Measurements from ENCODE around the gene GRHPR. TPM values are rescaled to one million over a fixed set of nuclear protein-coding genes. Genes with fewer than 3 reads are reported as not detected.

GRHPR gene
- total and polyA plus RNA-seq, 2 of the 8 experiments (the other 6 are each of a cell fraction or from before 2014, with no cell fraction given) = 97.0 to 201 TPM

DNA sequence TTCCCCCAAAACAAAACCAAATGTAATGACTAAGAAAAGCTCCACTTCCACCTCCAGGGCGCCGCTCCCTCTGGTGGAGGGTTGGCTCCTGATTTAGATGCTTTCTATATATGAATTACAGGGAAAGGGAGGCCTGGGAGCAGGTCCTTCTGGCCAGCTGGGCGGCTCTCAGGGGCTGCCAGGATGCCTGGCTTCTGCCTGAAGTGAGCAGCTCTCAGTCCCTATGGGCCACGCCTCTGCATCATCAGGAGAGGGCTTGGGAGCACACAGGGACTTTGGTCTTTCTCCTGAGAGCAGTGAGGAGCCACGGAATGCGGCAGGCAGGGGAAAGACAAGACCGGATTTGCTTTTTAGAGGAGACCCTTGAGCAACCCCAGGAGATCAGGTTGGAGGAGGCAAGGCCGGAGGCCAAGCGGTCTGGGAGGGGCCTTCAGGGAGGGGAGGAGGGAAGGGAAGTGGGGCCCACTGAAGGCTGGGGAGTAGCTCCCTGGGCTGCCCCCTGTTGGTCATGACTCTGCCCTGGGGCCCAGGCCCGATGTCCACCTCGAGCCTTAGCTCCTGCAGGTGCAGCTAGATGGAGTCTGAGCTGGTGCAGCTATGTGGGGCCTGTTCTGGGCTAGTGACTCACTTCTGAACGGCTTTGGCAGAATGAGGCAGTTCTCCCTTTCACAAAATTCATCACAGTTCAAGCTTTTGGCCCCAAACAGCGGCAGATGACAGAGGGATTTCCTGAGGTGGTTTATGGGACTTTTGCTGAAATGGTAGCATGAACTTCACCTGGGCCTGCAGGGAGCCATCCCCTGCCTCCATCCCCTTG lies 11.3 kb upstream of the GRHPR start (continued):
- TF ChIP-seq, protein P1, sequence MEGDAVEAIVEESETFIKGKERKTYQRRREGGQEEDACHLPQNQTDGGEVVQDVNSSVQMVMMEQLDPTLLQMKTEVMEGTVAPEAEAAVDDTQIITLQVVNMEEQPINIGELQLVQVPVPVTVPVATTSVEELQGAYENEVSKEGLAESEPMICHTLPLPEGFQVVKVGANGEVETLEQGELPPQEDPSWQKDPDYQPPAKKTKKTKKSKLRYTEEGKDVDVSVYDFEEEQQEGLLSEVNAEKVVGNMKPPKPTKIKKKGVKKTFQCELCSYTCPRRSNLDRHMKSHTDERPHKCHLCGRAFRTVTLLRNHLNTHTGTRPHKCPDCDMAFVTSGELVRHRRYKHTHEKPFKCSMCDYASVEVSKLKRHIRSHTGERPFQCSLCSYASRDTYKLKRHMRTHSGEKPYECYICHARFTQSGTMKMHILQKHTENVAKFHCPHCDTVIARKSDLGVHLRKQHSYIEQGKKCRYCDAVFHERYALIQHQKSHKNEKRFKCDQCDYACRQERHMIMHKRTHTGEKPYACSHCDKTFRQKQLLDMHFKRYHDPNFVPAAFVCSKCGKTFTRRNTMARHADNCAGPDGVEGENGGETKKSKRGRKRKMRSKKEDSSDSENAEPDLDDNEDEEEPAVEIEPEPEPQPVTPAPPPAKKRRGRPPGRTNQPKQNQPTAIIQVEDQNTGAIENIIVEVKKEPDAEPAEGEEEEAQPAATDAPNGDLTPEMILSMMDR (IDR thresholded peaks at IDR 0.05; ENCODE audit: control extremely low read depth in 1 of 3, insufficient read depth in 1 of 3, low read depth in 1 of 3, low read length in 3 of 3) = peak; percentile 51 to 59 (median 54)
- TF ChIP-seq, protein P2, sequence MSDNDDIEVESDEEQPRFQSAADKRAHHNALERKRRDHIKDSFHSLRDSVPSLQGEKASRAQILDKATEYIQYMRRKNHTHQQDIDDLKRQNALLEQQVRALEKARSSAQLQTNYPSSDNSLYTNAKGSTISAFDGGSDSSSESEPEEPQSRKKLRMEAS (IDR thresholded peaks at IDR 0.05) = no peak
- TF ChIP-seq JUND (IDR thresholded peaks at IDR 0.05; ENCODE audit: low read length) = no peak

All from H1 (cell line).